ENCODE results near the gene CNTN5.

CNTN5 gene

DNA sequence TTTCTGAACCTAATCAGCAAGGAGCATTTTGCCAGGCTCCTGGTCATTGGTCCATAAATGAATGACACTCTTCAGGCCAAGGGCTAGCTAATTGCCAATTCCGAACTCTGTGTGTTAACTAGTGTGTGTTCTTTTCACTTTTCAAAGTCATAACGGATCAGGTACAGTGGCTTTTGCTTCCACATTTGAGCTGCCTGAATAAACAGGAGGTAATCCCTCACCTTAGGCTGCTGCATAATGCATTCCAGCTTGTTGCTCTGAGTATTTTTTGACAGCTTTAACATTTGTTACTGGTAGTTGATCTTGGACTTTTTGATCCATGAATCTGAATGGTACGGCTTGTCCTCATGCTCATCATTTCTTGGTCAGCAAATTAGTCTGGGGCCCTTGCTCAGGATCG lies 485.1 kb downstream of the CNTN5 start:
- H3K9me3 ChIP-seq: no peaks in the 10 kb centered on the region
- no peak for DNase-seq
- no peak overlapping the region for H3K27ac ChIP-seq
- H3K4me3 ChIP-seq: no peak overlapping the region
- no peak for TF ChIP-seq CTCF (IDR thresholded peaks at IDR 0.05)
- H3K36me3 ChIP-seq: no peaks in the 10 kb centered on the region
- intact Hi-C loops (cut with DNase I; ENCODE audit: low total_unique reads): no loop called here
- H3K4me1 ChIP-seq: no peaks in the 10 kb centered on the region
- no peaks in the 10 kb centered on the region for H3K27me3 ChIP-seq

GRCh38 chr11:99509863-99510262 lies 489.1 kb downstream of the CNTN5 start:
- Histone ChIP-seq H3K4me1 (no peaks in the 10 kb centered on the region), H3K36me3 (no peaks in the 10 kb centered on the region), H3K27ac (no peak overlapping the region), H3K9me3 (no peaks in the 10 kb centered on the region), H3K27me3 (no peaks in the 10 kb centered on the region), H3K4me3 (no peak overlapping the region)
- no peak for DNase-seq
- intact Hi-C loops (cut with DNase I; ENCODE audit: low total_unique reads): no loop called here
- no peak for TF ChIP-seq CTCF (IDR thresholded peaks at IDR 0.05)

- H3K27ac ChIP-seq: no peak overlapping the region
- TF ChIP-seq CTCF (IDR thresholded peaks at IDR 0.05): no peak
Measured at GRCh38 chr11:99513368-99513767, 492.6 kb downstream of the CNTN5 start.

GRCh38 chr11:99519095-99519494 lies 498.3 kb downstream of the CNTN5 start:
- Histone ChIP-seq H3K4me1 (peaks cover 0 to 5% (median 0%) of the 10 kb centered on the region in 4 donors), H3K9me3 (no peaks in the 10 kb centered on the region), H3K27ac (no peak overlapping the region), H3K4me3 (no peak overlapping the region), H3K36me3 (no peaks in the 10 kb centered on the region), H3K27me3 (no peaks in the 10 kb centered on the region)
- TF ChIP-seq CTCF (IDR thresholded peaks at IDR 0.05): no peak
- intact Hi-C loops (cut with DNase I; ENCODE audit: low total_unique reads): no loop called here
- no peak for DNase-seq

More at GRCh38 chr11:99513368-99513767, 492.6 kb downstream of the CNTN5 start:
- H3K27me3 ChIP-seq: no peaks in the 10 kb centered on the region
- H3K9me3 ChIP-seq: no peaks in the 10 kb centered on the region
- intact Hi-C loops (cut with DNase I; ENCODE audit: low total_unique reads): no loop called here
- no peaks in the 10 kb centered on the region for H3K36me3 ChIP-seq
- DNase-seq: no peak
- H3K4me1 ChIP-seq: no peaks in the 10 kb centered on the region
- H3K4me3 ChIP-seq: no peak overlapping the region

- intact Hi-C loops (cut with DNase I; ENCODE audit: low total_unique reads): no loop called here
- peaks cover 0 to 5% (median 0%) of the 10 kb centered on the region in 4 donors for H3K4me1 ChIP-seq
- H3K4me3 ChIP-seq: no peak overlapping the region
- peaks cover 0 to 3% (median 0%) of the 10 kb centered on the region in 3 donors for H3K9me3 ChIP-seq
- no peak overlapping the region for H3K27ac ChIP-seq
- no peak for DNase-seq
- H3K36me3 ChIP-seq: no peaks in the 10 kb centered on the region
- TF ChIP-seq CTCF (IDR thresholded peaks at IDR 0.05): no peak
- no peaks in the 10 kb centered on the region for H3K27me3 ChIP-seq
Measured at GRCh38 chr11:99522467-99523173, 501.9 kb downstream of the CNTN5 start.
